ENCODE measurements around the gene ABLIM1. TPM values are rescaled to one million over a fixed set of nuclear protein-coding genes. Genes with fewer than 3 reads are reported as not detected.

Gene ABLIM1
- total RNA-seq, 4 donors from 2014 or later: 56.9 to 108 (median 96.1) TPM

- Histone ChIP-seq H3K4me1 (peaks cover 0 to 22% (median 11%) of the 10 kb centered on the region in 4 donors), H3K4me3 (peak overlapping the region in 2 of 4 donors; percentile 8 to 41), H3K27ac (peak overlapping the region; percentile 58 to 71 (median 68)), H3K27me3 (no peaks in the 10 kb centered on the region), H3K9me3 (no peaks in the 10 kb centered on the region), H3K36me3 (no peaks in the 10 kb centered on the region)
- TF ChIP-seq POLR2AphosphoS5 (IDR thresholded peaks at IDR 0.05) (no peak), POLR2A (IDR thresholded peaks at IDR 0.05) (no peak)
- TF ChIP-seq, protein P1, sequence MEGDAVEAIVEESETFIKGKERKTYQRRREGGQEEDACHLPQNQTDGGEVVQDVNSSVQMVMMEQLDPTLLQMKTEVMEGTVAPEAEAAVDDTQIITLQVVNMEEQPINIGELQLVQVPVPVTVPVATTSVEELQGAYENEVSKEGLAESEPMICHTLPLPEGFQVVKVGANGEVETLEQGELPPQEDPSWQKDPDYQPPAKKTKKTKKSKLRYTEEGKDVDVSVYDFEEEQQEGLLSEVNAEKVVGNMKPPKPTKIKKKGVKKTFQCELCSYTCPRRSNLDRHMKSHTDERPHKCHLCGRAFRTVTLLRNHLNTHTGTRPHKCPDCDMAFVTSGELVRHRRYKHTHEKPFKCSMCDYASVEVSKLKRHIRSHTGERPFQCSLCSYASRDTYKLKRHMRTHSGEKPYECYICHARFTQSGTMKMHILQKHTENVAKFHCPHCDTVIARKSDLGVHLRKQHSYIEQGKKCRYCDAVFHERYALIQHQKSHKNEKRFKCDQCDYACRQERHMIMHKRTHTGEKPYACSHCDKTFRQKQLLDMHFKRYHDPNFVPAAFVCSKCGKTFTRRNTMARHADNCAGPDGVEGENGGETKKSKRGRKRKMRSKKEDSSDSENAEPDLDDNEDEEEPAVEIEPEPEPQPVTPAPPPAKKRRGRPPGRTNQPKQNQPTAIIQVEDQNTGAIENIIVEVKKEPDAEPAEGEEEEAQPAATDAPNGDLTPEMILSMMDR (IDR thresholded peaks at IDR 0.05): peak; percentile 54 to 78 (median 66)
- intact Hi-C loops (cut with DNase I; ENCODE audit: low total_unique reads): loop anchor here (5.0 kb wide), 1 partner anchor 231 kb away; no protein-coding TSS in a partner anchor
- 39% methylated on average over 7 of the region's 7 CpGs; no CpG with 5 or more reads in 1 of the 2 donors for WGBS, 2 donors (ENCODE audit: low coverage in 1 of 2)
- peak; percentile 80 for DNase-seq
- in situ Hi-C loops (cut with MboI; ENCODE audit: low pct_ligation_motif_present in 1 of 4, low pct_unique_long_range_greater_than_20kb in 1 of 4, low sequenced_read_pairs in 3 of 4): loop anchor here (5.0 to 10.0 kb wide), 3 partner anchors 144 to 234 kb away; no protein-coding TSS in a partner anchor
Observed at GRCh38 chr10:114550756-114551635, 107.1 kb downstream of the ABLIM1 start.

DNA sequence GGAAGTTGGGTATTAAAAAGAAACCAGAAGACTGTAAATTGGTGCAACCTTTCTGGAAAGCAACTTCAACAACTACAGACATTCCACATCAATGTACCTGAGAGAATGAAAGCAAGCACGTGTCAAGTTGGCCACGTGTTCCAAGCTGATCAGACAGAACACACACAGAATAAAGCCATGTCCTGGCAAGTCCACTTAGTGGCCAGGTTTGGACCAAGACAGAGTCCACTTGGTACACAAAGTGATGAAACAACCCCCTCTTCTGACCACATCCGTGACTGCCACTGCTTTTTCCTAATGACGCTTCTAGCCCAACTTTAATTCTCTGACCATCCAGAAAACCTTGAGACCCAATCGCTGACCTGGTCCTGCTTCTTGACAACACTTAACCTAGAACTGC, 109.4 kb downstream of the ABLIM1 start:
- in situ Hi-C loops (cut with MboI; ENCODE audit: low pct_ligation_motif_present in 1 of 4, low pct_unique_long_range_greater_than_20kb in 1 of 4, low sequenced_read_pairs in 3 of 4): loop anchor here in 2 of 4 donors (5.0 to 25.0 kb wide), 3 partner anchors 76 to 589 kb away; no protein-coding TSS in a partner anchor
- no peaks in the 10 kb centered on the region for H3K36me3 ChIP-seq
- intact Hi-C loops (cut with DNase I; ENCODE audit: low total_unique reads): no loop called here
- no peak for TF ChIP-seq POLR2AphosphoS5 (IDR thresholded peaks at IDR 0.05)
- TF ChIP-seq, protein P1 (IDR thresholded peaks at IDR 0.05): peak; percentile 34 to 71 (median 47)
- peaks cover 0 to 28% (median 15%) of the 10 kb centered on the region in 4 donors for H3K4me1 ChIP-seq
- WGBS, 2 donors (ENCODE audit: low coverage in 1 of 2): 36 to 50% methylated on average over 2 to 5 of the region's 5 CpGs
- H3K9me3 ChIP-seq: no peaks in the 10 kb centered on the region
- peak; percentile 57 for DNase-seq
- no peak overlapping the region for H3K4me3 ChIP-seq
- H3K27ac ChIP-seq: peak overlapping the region in 1 of 4 donors; percentile 45
- no peaks in the 10 kb centered on the region for H3K27me3 ChIP-seq

GRCh38 chr10:114547514-114547913, 110.6 kb downstream of the ABLIM1 start:
- no peaks in the 10 kb centered on the region for H3K9me3 ChIP-seq
- H3K36me3 ChIP-seq: no peaks in the 10 kb centered on the region
- no peak for TF ChIP-seq POLR2AphosphoS5 (IDR thresholded peaks at IDR 0.05)
- no peak for TF ChIP-seq EP300 (IDR thresholded peaks at IDR 0.05; ENCODE audit: low read depth)
- no peak for TF ChIP-seq POLR2A (IDR thresholded peaks at IDR 0.05)
- TF ChIP-seq, protein P1 (IDR thresholded peaks at IDR 0.05): no peak
- H3K4me1 ChIP-seq: peaks cover 6 to 28% (median 15%) of the 10 kb centered on the region in 4 donors
- in situ Hi-C loops (cut with MboI; ENCODE audit: low pct_ligation_motif_present in 1 of 4, low pct_unique_long_range_greater_than_20kb in 1 of 4, low sequenced_read_pairs in 3 of 4): loop anchor here in 2 of 4 donors (5.0 to 25.0 kb wide), 3 partner anchors 75 to 590 kb away; no protein-coding TSS in a partner anchor
- 57 to 84% methylated on average over 2 to 14 of the region's 14 CpGs for whole genome bisulfite sequencing, 2 donors (ENCODE audit: low coverage in 1 of 2)
- peak overlapping the region in 1 of 4 donors; percentile 45 for H3K27ac ChIP-seq
- no peak overlapping the region for H3K4me3 ChIP-seq
- no peaks in the 10 kb centered on the region for H3K27me3 ChIP-seq
- DNase-seq: no peak
- intact Hi-C loops (cut with DNase I; ENCODE audit: low total_unique reads): no loop called here

DNA sequence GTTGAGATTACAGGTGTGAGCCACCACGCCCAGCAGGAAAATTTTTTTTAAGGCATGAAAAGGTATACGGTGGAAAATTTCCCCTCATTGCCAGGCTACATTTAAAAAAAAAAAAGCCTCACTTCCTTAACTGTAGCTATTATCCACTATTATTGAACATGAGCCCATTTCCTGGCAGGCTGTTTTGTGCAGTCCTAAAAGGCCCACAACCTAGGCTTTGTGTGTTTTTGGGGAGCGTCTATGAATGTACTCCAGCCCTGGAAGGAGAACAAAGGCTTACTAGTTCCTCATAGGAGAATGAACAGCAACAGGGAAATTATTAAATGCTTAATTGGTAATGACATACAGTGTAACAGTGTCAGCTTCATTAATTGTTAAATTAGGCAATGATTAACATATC, 111.0 kb downstream of the ABLIM1 start:
- H3K27me3 ChIP-seq: no peaks in the 10 kb centered on the region
- 56 to 88% methylated on average over 3 of the region's 3 CpGs for WGBS, 2 donors (ENCODE audit: low coverage in 1 of 2)
- peaks cover 6 to 27% (median 14%) of the 10 kb centered on the region in 4 donors for H3K4me1 ChIP-seq
- H3K9me3 ChIP-seq: no peaks in the 10 kb centered on the region
- TF ChIP-seq POLR2AphosphoS5 (IDR thresholded peaks at IDR 0.05) (no peak), EP300 (IDR thresholded peaks at IDR 0.05; ENCODE audit: low read depth) (no peak), POLR2A (IDR thresholded peaks at IDR 0.05) (no peak)
- TF ChIP-seq, protein P1 (IDR thresholded peaks at IDR 0.05): no peak
- DNase-seq: no peak
- no peak overlapping the region for H3K4me3 ChIP-seq
- intact Hi-C loops (cut with DNase I; ENCODE audit: low total_unique reads): no loop called here
- in situ Hi-C loops (cut with MboI; ENCODE audit: low pct_ligation_motif_present in 1 of 4, low pct_unique_long_range_greater_than_20kb in 1 of 4, low sequenced_read_pairs in 3 of 4): loop anchor here in 2 of 4 donors (5.0 to 25.0 kb wide), 3 partner anchors 75 to 590 kb away; no protein-coding TSS in a partner anchor
- H3K27ac ChIP-seq: peak overlapping the region in 2 of 4 donors; percentile 33 to 45
- H3K36me3 ChIP-seq: no peaks in the 10 kb centered on the region

Data from transverse colon (tissue), 4 donors.